Measurements from ENCODE around the gene ARHGEF17.

DNA sequence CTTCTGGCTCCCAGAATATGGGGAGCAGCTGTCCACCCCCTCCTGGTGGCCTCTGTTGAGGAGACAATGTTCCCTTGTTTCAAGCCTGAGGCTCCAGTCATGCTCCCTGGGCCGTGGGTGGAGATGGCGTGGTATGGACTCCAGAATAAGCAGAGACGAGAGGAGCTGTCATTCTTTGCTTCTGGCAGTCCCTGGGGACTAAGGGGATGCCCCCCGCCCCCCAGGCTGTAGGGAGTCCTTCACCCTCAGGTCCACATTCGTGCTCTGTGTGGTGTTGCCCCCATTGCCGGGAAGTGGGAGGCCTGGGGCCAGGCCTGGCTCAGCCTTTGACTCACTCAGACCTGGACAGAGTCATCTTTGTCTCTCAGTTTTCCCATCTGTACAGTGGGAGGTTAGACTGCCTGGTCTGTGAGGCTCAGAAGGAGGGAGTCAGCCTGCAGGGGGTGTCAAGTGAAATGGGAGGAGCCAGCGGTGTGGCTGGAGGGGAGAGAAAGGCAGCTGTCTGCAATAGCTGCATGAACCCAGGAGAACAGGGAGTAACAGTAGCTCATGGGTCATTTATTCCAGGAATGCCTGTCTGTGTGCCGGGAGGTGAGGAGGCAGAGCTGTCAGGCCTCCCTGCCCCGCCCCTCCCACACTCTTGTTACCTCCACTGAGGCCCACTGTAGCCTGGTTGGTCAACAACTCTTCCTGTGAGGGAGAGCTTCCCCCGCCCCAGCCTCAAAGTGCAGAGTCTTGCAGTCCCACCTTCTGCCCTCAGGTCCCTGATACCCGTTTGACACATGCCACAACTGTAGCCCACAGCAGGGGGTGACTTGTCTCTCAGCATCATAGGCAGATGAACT lies 6.3 kb downstream of the ARHGEF17 start:
- TF ChIP-seq, protein P1, sequence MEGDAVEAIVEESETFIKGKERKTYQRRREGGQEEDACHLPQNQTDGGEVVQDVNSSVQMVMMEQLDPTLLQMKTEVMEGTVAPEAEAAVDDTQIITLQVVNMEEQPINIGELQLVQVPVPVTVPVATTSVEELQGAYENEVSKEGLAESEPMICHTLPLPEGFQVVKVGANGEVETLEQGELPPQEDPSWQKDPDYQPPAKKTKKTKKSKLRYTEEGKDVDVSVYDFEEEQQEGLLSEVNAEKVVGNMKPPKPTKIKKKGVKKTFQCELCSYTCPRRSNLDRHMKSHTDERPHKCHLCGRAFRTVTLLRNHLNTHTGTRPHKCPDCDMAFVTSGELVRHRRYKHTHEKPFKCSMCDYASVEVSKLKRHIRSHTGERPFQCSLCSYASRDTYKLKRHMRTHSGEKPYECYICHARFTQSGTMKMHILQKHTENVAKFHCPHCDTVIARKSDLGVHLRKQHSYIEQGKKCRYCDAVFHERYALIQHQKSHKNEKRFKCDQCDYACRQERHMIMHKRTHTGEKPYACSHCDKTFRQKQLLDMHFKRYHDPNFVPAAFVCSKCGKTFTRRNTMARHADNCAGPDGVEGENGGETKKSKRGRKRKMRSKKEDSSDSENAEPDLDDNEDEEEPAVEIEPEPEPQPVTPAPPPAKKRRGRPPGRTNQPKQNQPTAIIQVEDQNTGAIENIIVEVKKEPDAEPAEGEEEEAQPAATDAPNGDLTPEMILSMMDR (IDR thresholded peaks at IDR 0.05): no peak
- TF ChIP-seq MAFK (IDR thresholded peaks at IDR 0.05; ENCODE audit: partially characterized antibody) (no peak), POLR2A (IDR thresholded peaks at IDR 0.05; ENCODE audit: low read length) (no peak), MYC (IDR thresholded peaks at IDR 0.05; ENCODE audit: borderline replicate concordance, low read length) (no peak), ZNF302 (CRISPR knock-in tag; IDR thresholded peaks at IDR 0.05) (no peak), RAD21 (conservative IDR thresholded peaks at IDR 0.05 in 1 of 2, IDR thresholded peaks at IDR 0.05 in 1 of 2) (no peak), HOXA7 (CRISPR knock-in tag; IDR thresholded peaks at IDR 0.05) (no peak), REST (IDR thresholded peaks at IDR 0.05) (no peak)
- TF ChIP-seq, protein P2, sequence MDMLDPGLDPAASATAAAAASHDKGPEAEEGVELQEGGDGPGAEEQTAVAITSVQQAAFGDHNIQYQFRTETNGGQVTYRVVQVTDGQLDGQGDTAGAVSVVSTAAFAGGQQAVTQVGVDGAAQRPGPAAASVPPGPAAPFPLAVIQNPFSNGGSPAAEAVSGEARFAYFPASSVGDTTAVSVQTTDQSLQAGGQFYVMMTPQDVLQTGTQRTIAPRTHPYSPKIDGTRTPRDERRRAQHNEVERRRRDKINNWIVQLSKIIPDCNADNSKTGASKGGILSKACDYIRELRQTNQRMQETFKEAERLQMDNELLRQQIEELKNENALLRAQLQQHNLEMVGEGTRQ (IDR thresholded peaks at IDR 0.05): no peak
- TF ChIP-seq, protein P3, sequence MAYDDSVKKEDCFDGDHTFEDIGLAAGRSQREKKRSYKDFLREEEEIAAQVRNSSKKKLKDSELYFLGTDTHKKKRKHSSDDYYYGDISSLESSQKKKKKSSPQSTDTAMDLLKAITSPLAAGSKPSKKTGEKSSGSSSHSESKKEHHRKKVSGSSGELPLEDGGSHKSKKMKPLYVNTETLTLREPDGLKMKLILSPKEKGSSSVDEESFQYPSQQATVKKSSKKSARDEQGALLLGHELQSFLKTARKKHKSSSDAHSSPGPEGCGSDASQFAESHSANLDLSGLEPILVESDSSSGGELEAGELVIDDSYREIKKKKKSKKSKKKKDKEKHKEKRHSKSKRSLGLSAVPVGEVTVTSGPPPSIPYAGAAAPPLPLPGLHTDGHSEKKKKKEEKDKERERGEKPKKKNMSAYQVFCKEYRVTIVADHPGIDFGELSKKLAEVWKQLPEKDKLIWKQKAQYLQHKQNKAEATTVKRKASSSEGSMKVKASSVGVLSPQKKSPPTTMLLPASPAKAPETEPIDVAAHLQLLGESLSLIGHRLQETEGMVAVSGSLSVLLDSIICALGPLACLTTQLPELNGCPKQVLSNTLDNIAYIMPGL (CRISPR knock-in tag; IDR thresholded peaks at IDR 0.05; ENCODE audit: borderline replicate concordance): no peak

Measured in A549 (cell line).